Mesendoderm (in vitro differentiated cells): ENCODE measurements around the gene NEURL1.
A peak's percentile ranks its signal among the peaks of the same experiment; 100 is the strongest.

Experiments
- DNase-seq: peaks from one replicate; pipeline ENCODE4 v3.0.0; 2013
- H2AK5ac ChIP-seq: 2 replicates; pipeline ENCODE4 v1.6.1; 2013; ENCODE audit warnings: low read length, inconsistent platforms
- H2BK120ac ChIP-seq: 2 replicates; pipeline ENCODE4 v1.6.1; 2013; ENCODE audit warnings: low read depth, mild to moderate bottlenecking, low read length, moderate library complexity, mixed read lengths
- H2BK15ac ChIP-seq: replicated peaks from 2 replicates; pipeline ENCODE4 v1.6.1; 2013; ENCODE audit warnings: low read depth, mild to moderate bottlenecking, moderate library complexity
- H2BK5ac ChIP-seq: 2 replicates; pipeline ENCODE4 v1.6.1; 2013; ENCODE audit warnings: low read length, inconsistent platforms
- H3K18ac ChIP-seq: 2 replicates; pipeline ENCODE4 v1.6.1; 2013; ENCODE audit warnings: mild to moderate bottlenecking, low read length, mixed read lengths
- H3K23ac ChIP-seq: one replicate; pipeline ENCODE4 v1.6.1; 2013; ENCODE audit warnings: low read length
- H3K27ac ChIP-seq: 2 replicates; pipeline ENCODE4 v1.5.1; 2013; ENCODE audit warnings: low read depth, mild to moderate bottlenecking, inconsistent platforms, low read length, moderate library complexity
- H3K27me3 ChIP-seq: 2 replicates; pipeline ENCODE4 v1.6.1; 2013; ENCODE audit warnings: low read length, control low read depth, mild to moderate bottlenecking, inconsistent platforms; ENCODE audit not compliant: insufficient read depth, poor library complexity
- H3K36me3 ChIP-seq: 2 replicates; pipeline ENCODE4 v1.6.1; 2013; ENCODE audit warnings: low read length, inconsistent platforms; ENCODE audit not compliant: control insufficient read depth, insufficient read depth
- H3K4ac ChIP-seq: one replicate; pipeline ENCODE4 v1.6.1; 2013; ENCODE audit warnings: low read depth, mild to moderate bottlenecking, low read length, moderate library complexity
- H3K4me1 ChIP-seq: 2 replicates; pipeline ENCODE4 v1.6.1; 2013; ENCODE audit warnings: low read depth, low read length, inconsistent platforms; ENCODE audit not compliant: control insufficient read depth
- H3K4me2 ChIP-seq: 2 replicates; pipeline ENCODE4 v1.6.1; 2013; ENCODE audit warnings: low read length
- H3K4me3 ChIP-seq: 2 replicates; pipeline ENCODE4 v1.5.1; 2013; ENCODE audit warnings: mild to moderate bottlenecking, low read length
- H3K56ac ChIP-seq: one replicate; pipeline ENCODE4 v1.6.1; 2013; ENCODE audit warnings: low read length
- H3K79me1 ChIP-seq: 2 replicates; pipeline ENCODE4 v1.6.1; 2013; ENCODE audit warnings: low read length, inconsistent platforms
- H3K79me2 ChIP-seq: 2 replicates; pipeline ENCODE4 v1.6.1; 2013; ENCODE audit warnings: mild to moderate bottlenecking, low read length; ENCODE audit not compliant: control insufficient read depth, insufficient read depth
- H3K9ac ChIP-seq: 2 replicates; pipeline ENCODE4 v1.6.1; 2013; ENCODE audit warnings: low read length, inconsistent platforms
- H4K5ac ChIP-seq: one replicate; pipeline ENCODE4 v1.6.1; 2013; ENCODE audit warnings: low read length
- H4K8ac ChIP-seq: one replicate; pipeline ENCODE4 v1.6.1; 2013; ENCODE audit warnings: low read depth, mild to moderate bottlenecking, control low read depth, low read length, moderate library complexity
- WGBS: extraction: QIAGEN DNeasy Blood & Tissue Kit; methylation state at CpG from one replicate; pipeline ENCODE4 v1.1.7; 2013; ENCODE audit warnings: low lambda C conversion rate, missing lambda C conversion rate; ENCODE audit not compliant: insufficient coverage; ENCODE audit errors: extremely low coverage; 5-methylcytosine and 5-hydroxymethylcytosine counted together

Gene NEURL1

DNA sequence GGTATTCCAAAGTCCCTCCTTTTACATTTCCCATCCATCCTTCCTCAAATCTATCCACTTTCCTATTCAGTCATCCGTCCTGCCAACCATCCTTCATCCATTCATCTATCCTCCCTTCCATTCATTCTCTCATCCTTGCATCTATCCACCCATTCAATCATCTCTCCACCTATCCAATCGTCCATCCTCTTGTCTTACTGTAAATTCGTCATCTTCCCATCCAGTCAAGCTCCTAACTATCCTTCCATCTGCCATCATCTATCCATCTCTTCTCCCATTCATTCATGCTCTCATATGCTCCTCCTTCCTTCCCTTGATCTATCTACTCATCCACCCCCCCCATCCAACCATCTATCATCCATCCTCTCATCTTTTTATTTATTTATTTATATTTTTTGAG is 19.4 kb upstream of the NEURL1 start:
- Histone ChIP-seq H3K23ac (no peak overlapping the region), H3K79me2 (no peaks in the 10 kb centered on the region), H4K8ac (no peak overlapping the region), H3K4me1 (peaks cover 9% of the 10 kb centered on the region), H3K36me3 (no peaks in the 10 kb centered on the region), H3K27ac (no peak overlapping the region), H2AK5ac (no peak overlapping the region), H3K27me3 (no peaks in the 10 kb centered on the region), H2BK120ac (no peak overlapping the region), H3K79me1 (no peaks in the 10 kb centered on the region), H3K4ac (no peak overlapping the region), H3K18ac (no peak overlapping the region), H3K4me2 (no peak overlapping the region), H3K4me3 (no peak overlapping the region), H2BK5ac (no peak overlapping the region), H4K5ac (no peak overlapping the region), H3K9ac (no peak overlapping the region), H3K56ac (no peak overlapping the region), H2BK15ac (no peak overlapping the region)
- 100% methylated on average over 3 of the region's 3 CpGs for WGBS
- DNase-seq = no peak

DNA sequence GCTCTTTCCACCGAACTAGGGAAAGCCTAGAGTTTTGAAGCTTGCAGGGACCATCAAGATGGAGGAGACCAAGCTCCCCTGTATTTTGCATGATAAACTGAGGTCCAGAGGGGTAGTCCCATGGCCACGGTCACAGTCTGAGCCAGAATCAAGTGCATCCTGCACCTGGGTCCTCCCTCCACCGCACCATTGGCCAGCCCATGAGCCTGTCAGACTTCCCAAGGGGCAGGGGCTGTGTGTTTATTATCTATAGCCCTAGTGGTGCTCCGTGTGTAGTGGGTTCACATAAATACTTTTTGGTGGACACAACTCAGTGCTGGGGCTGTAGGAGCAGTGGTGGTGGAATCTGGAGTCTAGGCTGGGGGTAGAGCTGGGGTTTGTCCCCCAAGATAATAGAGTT is 18.1 kb upstream of the NEURL1 start:
- Histone ChIP-seq H2BK15ac (no peak overlapping the region), H2BK120ac (no peak overlapping the region), H3K18ac (no peak overlapping the region), H3K36me3 (no peaks in the 10 kb centered on the region), H3K4ac (no peak overlapping the region), H2AK5ac (no peak overlapping the region), H3K27ac (no peak overlapping the region), H4K8ac (no peak overlapping the region), H3K4me3 (no peak overlapping the region), H3K79me2 (no peaks in the 10 kb centered on the region), H3K56ac (no peak overlapping the region), H3K9ac (no peak overlapping the region), H3K27me3 (no peaks in the 10 kb centered on the region), H3K4me1 (peaks cover 9% of the 10 kb centered on the region), H2BK5ac (no peak overlapping the region), H4K5ac (no peak overlapping the region), H3K4me2 (no peak overlapping the region), H3K23ac (no peak overlapping the region), H3K79me1 (no peaks in the 10 kb centered on the region)
- WGBS = no CpG with 5 or more reads among the region's 4 CpGs
- DNase-seq = no peak

DNA sequence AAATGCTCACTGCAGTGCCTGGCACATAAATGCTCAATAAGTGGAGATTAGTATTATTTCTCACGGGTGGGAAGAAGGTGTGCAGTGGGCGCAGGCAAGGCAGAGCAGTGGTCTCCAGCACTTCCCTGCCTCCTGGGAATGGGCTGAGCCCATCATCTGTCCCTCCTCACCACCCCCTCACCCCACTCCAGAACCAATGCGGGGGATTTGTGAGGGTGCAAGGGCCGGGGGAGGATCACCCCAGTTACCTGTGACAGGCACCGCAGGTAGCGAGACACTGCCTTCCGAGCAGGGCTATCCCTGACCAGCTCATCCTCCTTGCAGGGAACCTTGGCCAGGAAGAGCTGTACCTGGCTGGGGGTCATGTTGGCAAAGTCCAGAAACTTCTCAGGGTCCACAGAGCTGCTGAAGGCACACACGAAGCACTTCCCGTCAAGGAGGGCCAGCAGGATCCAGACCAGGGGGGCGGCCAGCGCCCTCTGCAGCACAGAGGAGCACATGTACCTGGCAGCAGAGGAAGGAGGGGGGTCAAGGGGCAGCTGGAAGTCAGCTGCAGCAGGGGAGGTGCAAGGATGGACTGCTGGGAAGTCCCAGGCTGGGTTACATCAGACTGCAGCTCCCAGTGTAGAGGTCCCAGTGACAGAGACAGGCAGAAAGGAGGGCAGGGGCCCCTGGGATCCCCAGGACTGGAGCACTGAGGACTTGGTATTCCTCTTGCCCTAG is 17.3 kb upstream of the NEURL1 start:
- Histone ChIP-seq H3K4ac (no peak overlapping the region), H3K9ac (peak overlapping the region; percentile 37), H3K4me2 (no peak overlapping the region), H2BK5ac (no peak overlapping the region), H2BK15ac (no peak overlapping the region), H3K27ac (no peak overlapping the region), H3K56ac (peak overlapping the region; percentile 70), H3K18ac (peak overlapping the region; percentile 44), H3K23ac (no peak overlapping the region), H3K36me3 (no peaks in the 10 kb centered on the region), H2BK120ac (no peak overlapping the region), H3K27me3 (no peaks in the 10 kb centered on the region), H3K4me3 (no peak overlapping the region), H3K4me1 (peaks cover 6% of the 10 kb centered on the region), H2AK5ac (no peak overlapping the region), H4K5ac (no peak overlapping the region), H3K79me1 (no peaks in the 10 kb centered on the region), H3K79me2 (no peaks in the 10 kb centered on the region), H4K8ac (no peak overlapping the region)
- DNase-seq = peak; percentile 90
- WGBS = no CpG with 5 or more reads among the region's 11 CpGs

DNA sequence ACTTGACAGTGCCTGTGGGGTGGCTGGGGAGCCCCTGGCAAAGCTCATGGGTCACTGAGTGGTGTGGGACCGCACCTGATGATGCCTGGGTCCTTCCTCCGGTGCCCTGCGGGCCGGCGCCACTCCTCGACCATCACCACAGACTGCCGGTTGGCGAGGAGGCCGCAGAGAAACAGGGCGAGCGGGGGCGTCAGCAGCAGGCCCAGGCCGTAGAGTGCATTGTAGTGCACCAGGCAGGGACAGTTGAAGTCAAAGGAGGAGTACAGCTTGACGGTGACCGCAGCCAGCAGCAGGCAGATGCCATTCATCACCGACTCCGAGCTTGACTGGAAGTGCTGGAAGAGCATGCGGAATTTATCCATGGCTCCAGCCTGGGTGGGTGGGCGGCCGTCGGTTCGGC is 14.8 kb upstream of the NEURL1 start:
- Histone ChIP-seq H3K79me1 (no peaks in the 10 kb centered on the region), H3K4me1 (peaks cover 4% of the 10 kb centered on the region), H2BK5ac (no peak overlapping the region), H2BK120ac (no peak overlapping the region), H2BK15ac (no peak overlapping the region), H4K8ac (no peak overlapping the region), H3K4me3 (no peak overlapping the region), H3K9ac (no peak overlapping the region), H3K56ac (no peak overlapping the region), H3K27ac (no peak overlapping the region), H3K18ac (no peak overlapping the region), H3K23ac (no peak overlapping the region), H4K5ac (no peak overlapping the region), H3K4ac (no peak overlapping the region), H2AK5ac (no peak overlapping the region), H3K36me3 (no peaks in the 10 kb centered on the region), H3K4me2 (no peak overlapping the region), H3K79me2 (no peaks in the 10 kb centered on the region), H3K27me3 (no peaks in the 10 kb centered on the region)
- DNase-seq = no peak
- WGBS = no CpG with 5 or more reads among the region's 22 CpGs

DNA sequence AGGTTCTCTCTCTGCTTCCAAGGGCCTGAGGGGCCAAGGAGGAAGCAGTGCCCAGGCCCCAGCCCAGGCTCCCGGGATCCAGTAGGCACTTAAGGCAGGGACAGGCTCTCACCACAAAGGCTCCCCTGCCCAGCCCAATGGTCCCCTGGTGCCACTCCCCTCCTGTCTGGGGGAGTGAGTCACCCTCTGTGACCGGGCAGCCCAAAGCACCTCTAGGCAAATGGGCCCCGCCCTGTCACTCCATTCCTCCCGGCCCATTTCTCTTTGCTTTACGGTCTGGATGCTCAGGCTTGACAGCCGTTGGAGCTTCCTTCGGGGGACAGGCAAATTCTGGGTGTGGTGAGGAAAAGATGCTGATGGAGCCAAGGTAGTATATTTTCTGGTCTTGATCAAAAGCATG is 14.4 kb upstream of the NEURL1 start, which contains the start of gene CALHM3:
Gene CALHM3, minus strand, starts transcription at position 106 of the 400 bp plus-strand sequence. CDS start 208 bp downstream, outside the sequence.
- H3K27ac ChIP-seq = no peak within 1 kb of the TSS
- H3K56ac ChIP-seq = no peak within 1 kb of the TSS
- H3K36me3 ChIP-seq = no peaks in the 10 kb centered on the region
- H4K8ac ChIP-seq = no peak within 1 kb of the TSS
- no peak within 1 kb of the TSS for H3K4me2 ChIP-seq
- peak; percentile 60 for DNase-seq
- no peak within 1 kb of the TSS for H4K5ac ChIP-seq
- no peaks in the 10 kb centered on the region for H3K27me3 ChIP-seq
- no peak within 1 kb of the TSS for H2BK120ac ChIP-seq
- no peak within 1 kb of the TSS for H2BK5ac ChIP-seq
- no CpG with 5 or more reads among the region's 7 CpGs for WGBS
- no peaks in the 10 kb centered on the region for H3K79me1 ChIP-seq
- no peaks in the 10 kb centered on the region for H3K79me2 ChIP-seq
- no peak within 1 kb of the TSS for H3K18ac ChIP-seq
- H3K4me3 ChIP-seq = no peak within 1 kb of the TSS
- no peak within 1 kb of the TSS for H3K4ac ChIP-seq
- H2BK15ac ChIP-seq = no peak within 1 kb of the TSS
- H2AK5ac ChIP-seq = no peak within 1 kb of the TSS
- no peak within 1 kb of the TSS for H3K9ac ChIP-seq
- H3K4me1 ChIP-seq = peaks cover 4% of the 10 kb centered on the region
- no peak within 1 kb of the TSS for H3K23ac ChIP-seq

DNA sequence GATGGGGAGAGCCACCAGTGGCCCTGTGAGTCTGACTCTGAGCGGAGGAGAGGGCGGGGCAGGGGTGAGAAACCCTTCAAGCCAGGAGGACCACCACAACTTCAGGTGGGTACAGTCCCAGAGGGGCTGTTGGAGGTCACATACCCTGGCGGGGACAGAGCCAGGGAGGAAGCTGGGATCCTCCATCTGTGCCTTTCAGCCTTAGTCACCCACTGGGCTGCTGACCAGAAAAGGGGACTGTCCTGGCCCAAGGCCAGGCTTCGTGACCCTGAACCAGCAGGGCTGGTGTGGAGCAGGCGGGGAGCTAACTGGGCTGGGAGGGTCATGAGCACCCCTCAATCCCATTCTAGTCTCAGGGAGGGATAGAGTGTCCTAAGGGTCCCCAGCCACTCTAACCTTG is 13.0 kb upstream of the NEURL1 start:
- no peak overlapping the region for H3K9ac ChIP-seq
- no peaks in the 10 kb centered on the region for H3K79me2 ChIP-seq
- no peak for DNase-seq
- no peak overlapping the region for H3K56ac ChIP-seq
- H3K4me1 ChIP-seq = peaks cover 4% of the 10 kb centered on the region
- H3K23ac ChIP-seq = no peak overlapping the region
- H3K4ac ChIP-seq = no peak overlapping the region
- no peak overlapping the region for H2BK120ac ChIP-seq
- no peak overlapping the region for H3K18ac ChIP-seq
- H4K8ac ChIP-seq = no peak overlapping the region
- H3K27me3 ChIP-seq = no peaks in the 10 kb centered on the region
- H3K4me2 ChIP-seq = no peak overlapping the region
- no peak overlapping the region for H2BK5ac ChIP-seq
- H3K36me3 ChIP-seq = no peaks in the 10 kb centered on the region
- H2BK15ac ChIP-seq = no peak overlapping the region
- H3K4me3 ChIP-seq = no peak overlapping the region
- no peak overlapping the region for H3K27ac ChIP-seq
- no peaks in the 10 kb centered on the region for H3K79me1 ChIP-seq
- no peak overlapping the region for H4K5ac ChIP-seq
- no CpG with 5 or more reads among the region's 5 CpGs for WGBS
- no peak overlapping the region for H2AK5ac ChIP-seq
